CD4-positive, CD25-positive, alpha-beta regulatory T cell (primary cell): ENCODE data around the gene IBTK. TPM values are rescaled to one million over a fixed set of nuclear protein-coding genes. Genes with fewer than 3 reads are reported as not detected.
"Not testable (repeated sequence)": the region's sequence is repeated elsewhere in the genome, so short reads cannot be mapped to it uniquely, and the experiment has no call there.

ENCODE experiments used
- ATAC-seq, 2 donors: fragments of 150-1000 bp; cut with Tn5 transposase; one replicate each; pipeline ENCODE4 v1.10.0; 2021; ENCODE audit warnings: low read depth in 2 of 2, moderate number of reproducible peaks in 2 of 2, moderate library complexity in 1 of 2
- DNase-seq, 3 donors: peaks; one replicate each; pipeline versions ENCODE4 v3.0.0 to v3.0.0-alpha.2; 2012 to 2022; ENCODE audit warnings: mixed read lengths in 1 of 3
- H3K27ac ChIP-seq: one replicate; pipeline ENCODE4 v1.7.0; 2013; ENCODE audit warnings: mild to moderate bottlenecking, low read length; ENCODE audit not compliant: insufficient read depth, poor library complexity, severe bottlenecking
- H3K27me3 ChIP-seq: one replicate; pipeline ENCODE4 v1.7.0; 2013; ENCODE audit warnings: low read length; ENCODE audit not compliant: control insufficient read depth, insufficient read depth
- H3K36me3 ChIP-seq: one replicate; pipeline ENCODE4 v1.7.0; 2013; ENCODE audit warnings: mild to moderate bottlenecking, low read length, moderate library complexity; ENCODE audit not compliant: control insufficient read depth, insufficient read depth
- H3K4me1 ChIP-seq: 2 replicates; pipeline ENCODE4 v1.7.0; 2013; ENCODE audit warnings: mild to moderate bottlenecking, low read length; ENCODE audit not compliant: insufficient read depth, control insufficient read depth, poor library complexity, severe bottlenecking
- H3K4me3 ChIP-seq: one replicate; pipeline ENCODE4 v1.7.0; 2013; ENCODE audit warnings: low read depth, mild to moderate bottlenecking, low read length, moderate library complexity
- H3K9me3 ChIP-seq, 2 experiments: 1 replicate in 1 of 2; 2 replicates in 1 of 2; pipeline ENCODE4 v1.7.0; 2013; ENCODE audit warnings: low read length in 2 of 2, mild to moderate bottlenecking in 1 of 2, moderate library complexity in 1 of 2; ENCODE audit not compliant: control insufficient read depth in 2 of 2
- H3K27ac Mint-ChIP-seq, 3 donors: one replicate each; pipeline ENCODE4 v1.8.0; 2020 to 2022; ENCODE audit warnings: mild to moderate bottlenecking in 3 of 3, mixed read lengths in 3 of 3, moderate library complexity in 2 of 3
- H3K27me3 Mint-ChIP-seq: one replicate; pipeline ENCODE4 v1.8.0; 2022; ENCODE audit warnings: mild to moderate bottlenecking, mixed read lengths
- H3K36me3 Mint-ChIP-seq: one replicate; pipeline ENCODE4 v1.8.0; 2020; ENCODE audit warnings: mixed read lengths
- H3K4me1 Mint-ChIP-seq, 4 donors: one replicate each; pipeline ENCODE4 v1.8.0; 2020 to 2022; ENCODE audit warnings: mixed read lengths in 4 of 4, mild to moderate bottlenecking in 1 of 4
- H3K4me3 Mint-ChIP-seq, 4 donors: one replicate each; pipeline ENCODE4 v1.8.0; 2020 to 2022; ENCODE audit warnings: mild to moderate bottlenecking in 4 of 4, mixed read lengths in 4 of 4, moderate library complexity in 3 of 4
- H3K9me3 Mint-ChIP-seq, 7 donors: one replicate each; pipeline ENCODE4 v1.8.0; 2020 to 2022; ENCODE audit warnings: mixed read lengths in 7 of 7, mild to moderate bottlenecking in 3 of 7, moderate library complexity in 2 of 7
- polyA plus RNA-seq, 4 donors: library from polyadenylated mRNA; unstranded; fragments of 300-500 nt; fragmentation: Illumina TruSeq; gene quantifications; one replicate each; pipeline ENCODE4 v1.2.3, GENCODE V29; 2021
- total RNA-seq: library from RNA; stranded (reverse); gene quantifications from one replicate; pipeline ENCODE4 v1.2.3, GENCODE V29; 2022

Gene IBTK
- total and polyA plus RNA-seq, 5 donors from 2014 or later: 22.2 to 29.2 (median 22.6) TPM

DNA sequence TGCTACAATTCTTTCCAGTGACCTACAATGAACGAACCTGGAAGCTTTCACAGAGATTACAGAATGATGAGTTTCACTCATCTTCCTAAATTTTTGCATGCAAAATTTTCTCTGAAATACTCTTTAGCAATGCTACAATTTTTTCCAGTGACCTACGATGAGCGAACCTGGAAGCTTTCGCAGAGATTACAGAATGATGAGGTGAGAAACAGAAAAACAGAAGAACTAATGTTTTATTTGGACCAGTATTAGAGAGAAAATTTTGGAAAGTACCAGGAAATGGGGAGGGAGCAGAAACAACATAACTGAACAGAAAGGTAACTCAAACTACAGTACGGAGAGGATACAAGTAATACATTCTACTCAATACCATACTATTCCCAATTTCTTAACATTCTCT, 75.0 kb downstream of the IBTK start:
- no peak for ATAC-seq
- Histone ChIP-seq H3K4me1 (no peaks in the 10 kb centered on the region), H3K27ac (no peak overlapping the region), H3K36me3 (peaks cover 68% of the 10 kb centered on the region), H3K4me3 (no peak overlapping the region), H3K27me3 (no peaks in the 10 kb centered on the region), H3K9me3 (no peaks in the 10 kb centered on the region)
- DNase-seq: no peak
- peaks cover 49% of the 10 kb centered on the region for H3K36me3 Mint-ChIP-seq
- no peaks in the 10 kb centered on the region for H3K9me3 Mint-ChIP-seq
- H3K27me3 Mint-ChIP-seq: no peaks in the 10 kb centered on the region
- H3K27ac Mint-ChIP-seq: no peak overlapping the region
- peaks cover 0 to 16% (median 4%) of the 10 kb centered on the region in 4 donors for H3K4me1 Mint-ChIP-seq
- H3K4me3 Mint-ChIP-seq: no peak overlapping the region

DNA sequence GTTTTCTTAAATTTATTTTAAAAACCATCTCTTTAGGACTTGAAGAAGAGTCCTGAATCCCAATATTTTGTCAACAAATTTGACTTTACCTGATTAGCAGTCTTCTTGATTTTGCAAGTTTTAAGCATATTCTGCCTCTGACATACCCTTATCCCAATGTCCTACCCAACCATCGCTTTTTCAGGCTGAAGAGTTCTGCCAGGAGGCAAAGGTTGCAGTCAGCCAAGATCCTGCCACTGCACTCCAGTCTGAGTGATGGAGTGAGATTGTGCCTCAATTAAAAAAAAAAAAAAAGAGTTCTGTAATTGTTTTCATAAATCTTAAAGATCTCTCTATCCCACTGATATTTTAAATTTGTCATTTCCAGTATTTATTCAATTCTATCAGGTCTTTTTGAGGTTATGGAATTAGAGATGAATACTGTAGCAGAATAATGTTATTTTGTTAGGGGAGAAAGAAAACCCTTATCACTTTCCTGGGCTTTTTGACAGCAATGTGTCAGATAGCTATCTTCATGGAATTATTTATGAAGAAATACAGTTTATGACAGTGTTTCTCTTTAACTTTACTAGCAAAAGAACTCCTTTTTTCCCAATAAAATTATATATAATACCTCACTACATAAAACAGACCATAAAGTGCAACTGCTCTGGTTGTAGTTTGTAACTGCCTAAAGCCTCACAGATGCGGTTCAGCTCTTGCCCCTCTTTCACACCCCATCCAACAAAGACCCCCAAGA, 78.2 kb downstream of the IBTK start:
- no peak overlapping the region for H3K4me3 Mint-ChIP-seq
- Histone ChIP-seq H3K36me3 (peaks cover 56% of the 10 kb centered on the region), H3K4me3 (no peak overlapping the region), H3K27me3 (no peaks in the 10 kb centered on the region), H3K27ac (no peak overlapping the region), H3K9me3 (no peaks in the 10 kb centered on the region), H3K4me1 (no peaks in the 10 kb centered on the region)
- no peaks in the 10 kb centered on the region for H3K27me3 Mint-ChIP-seq
- ATAC-seq: no peak
- peaks cover 0 to 20% (median 4%) of the 10 kb centered on the region in 4 donors for H3K4me1 Mint-ChIP-seq
- DNase-seq: no peak
- H3K27ac Mint-ChIP-seq: no peak overlapping the region
- H3K9me3 Mint-ChIP-seq: no peaks in the 10 kb centered on the region
- peaks cover 56% of the 10 kb centered on the region for H3K36me3 Mint-ChIP-seq

- Histone ChIP-seq H3K9me3 (no peaks in the 10 kb centered on the region), H3K4me3 (no peak overlapping the region), H3K4me1 (no peaks in the 10 kb centered on the region), H3K27ac (no peak overlapping the region), H3K27me3 (no peaks in the 10 kb centered on the region), H3K36me3 (peaks cover 35% of the 10 kb centered on the region)
- Mint-ChIP-seq H3K4me1 (peaks cover 0 to 11% (median 2%) of the 10 kb centered on the region in 4 donors), H3K27me3 (no peaks in the 10 kb centered on the region), H3K4me3 (no peak overlapping the region), H3K36me3 (peaks cover 33% of the 10 kb centered on the region), H3K9me3 (no peaks in the 10 kb centered on the region), H3K27ac (no peak overlapping the region)
- ATAC-seq: no peak
- no peak for DNase-seq
Observed at GRCh38 chr6:82166493-82166892, 81.1 kb downstream of the IBTK start.

DNA sequence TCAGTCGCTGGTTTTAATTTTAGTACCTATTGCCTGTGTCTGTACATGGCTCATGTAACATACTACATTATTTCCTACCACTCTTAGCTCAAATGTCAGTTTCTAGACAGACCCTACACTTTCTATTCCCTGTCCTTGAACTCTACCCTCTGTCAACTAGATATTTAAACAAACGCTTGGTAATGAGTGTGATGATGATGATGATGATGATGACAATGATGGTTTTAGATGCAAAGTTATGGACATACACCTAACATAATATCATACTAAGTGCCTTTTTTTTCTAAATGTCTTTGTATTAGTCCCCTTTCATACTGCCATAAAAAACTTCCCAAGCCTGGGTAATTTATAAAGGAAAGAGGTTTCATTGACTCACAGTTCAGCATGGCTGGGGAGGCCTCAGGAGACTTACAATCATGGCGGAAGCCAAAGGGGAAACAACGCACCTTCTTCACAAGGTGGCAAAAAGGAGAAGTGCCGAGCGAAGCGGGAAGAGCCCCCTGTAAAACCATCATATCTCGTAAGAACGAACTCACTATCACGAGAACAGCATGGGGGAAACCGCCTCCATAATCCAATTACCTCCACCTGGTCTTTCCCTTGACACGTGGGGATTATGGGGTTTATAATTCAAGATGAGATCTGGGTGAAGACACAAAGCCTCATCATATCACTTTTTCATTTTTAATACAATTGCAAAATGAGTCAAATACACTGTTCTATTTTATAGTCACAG, 87.1 kb downstream of the IBTK start:
- Histone ChIP-seq H3K27ac (no peak overlapping the region), H3K27me3 (no peaks in the 10 kb centered on the region), H3K4me1 (no peaks in the 10 kb centered on the region), H3K4me3 (no peak overlapping the region), H3K9me3 (no peaks in the 10 kb centered on the region), H3K36me3 (no peaks in the 10 kb centered on the region)
- H3K27me3 Mint-ChIP-seq: no peaks in the 10 kb centered on the region
- H3K36me3 Mint-ChIP-seq: peaks cover 6% of the 10 kb centered on the region
- H3K4me1 Mint-ChIP-seq: no peaks in the 10 kb centered on the region
- ATAC-seq (no peak), DNase-seq (no peak)
- H3K9me3 Mint-ChIP-seq: peaks cover 0 to 2% (median 0%) of the 10 kb centered on the region in 7 donors
- no peak overlapping the region for H3K4me3 Mint-ChIP-seq
- no peak overlapping the region for H3K27ac Mint-ChIP-seq

DNA sequence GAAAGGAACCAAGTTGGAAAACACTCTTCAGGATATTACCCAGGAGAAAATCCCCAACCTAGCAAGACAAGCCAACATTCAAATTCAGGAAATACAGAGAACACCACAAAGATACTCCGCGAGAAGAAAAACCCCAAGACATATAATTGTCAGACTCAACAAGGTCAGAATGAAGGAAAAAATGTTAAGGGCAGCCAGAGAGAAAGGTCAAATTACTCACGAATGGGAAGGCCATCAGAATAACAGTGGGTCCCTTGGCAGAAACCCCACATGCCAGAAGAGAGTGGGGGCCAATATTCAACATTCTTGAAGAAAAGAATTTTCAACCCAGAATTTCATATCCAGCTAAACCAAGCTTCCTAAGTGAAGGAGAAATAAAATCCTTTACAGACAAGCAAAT, 94.8 kb downstream of the IBTK start:
- H3K27ac Mint-ChIP-seq, H3K36me3 ChIP-seq, H3K27ac ChIP-seq, H3K27me3 Mint-ChIP-seq, H3K4me1 ChIP-seq, ATAC-seq, H3K4me3 Mint-ChIP-seq, H3K9me3 ChIP-seq, H3K4me3 ChIP-seq, H3K27me3 ChIP-seq, H3K4me1 Mint-ChIP-seq, DNase-seq: not testable (repeated sequence)
- peaks cover 13% of the 10 kb centered on the region for H3K36me3 Mint-ChIP-seq
- H3K9me3 Mint-ChIP-seq: peaks cover 0 to 20% (median 7%) of the 10 kb centered on the region in 7 donors

DNA sequence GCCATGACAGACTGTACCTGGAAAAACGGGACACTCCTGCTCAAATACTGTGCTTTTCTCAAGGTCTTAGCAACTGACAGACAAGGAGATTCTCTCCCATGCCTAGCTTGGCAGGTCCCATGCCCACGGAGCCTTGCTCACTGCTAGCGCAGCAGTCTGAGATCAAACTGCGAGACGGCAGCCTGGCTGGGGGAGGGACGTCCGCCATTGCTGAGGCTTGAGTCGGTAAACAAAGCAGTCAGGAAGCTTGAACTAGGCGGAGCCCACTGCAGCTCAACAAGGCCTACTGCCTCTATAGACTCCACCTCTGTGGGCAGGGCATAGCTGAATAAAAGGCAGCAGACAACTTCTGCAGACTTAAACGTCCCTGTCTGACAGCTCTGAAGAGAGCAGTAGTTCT, 96.4 kb downstream of the IBTK start:
- not testable (repeated sequence) for H3K27ac Mint-ChIP-seq, H3K4me1 ChIP-seq, H3K27me3 ChIP-seq, H3K4me1 Mint-ChIP-seq, H3K4me3 ChIP-seq, H3K36me3 Mint-ChIP-seq, ATAC-seq, H3K4me3 Mint-ChIP-seq, H3K36me3 ChIP-seq, DNase-seq, H3K9me3 ChIP-seq, H3K27ac ChIP-seq, H3K27me3 Mint-ChIP-seq
- H3K9me3 Mint-ChIP-seq: peaks cover 0 to 20% (median 7%) of the 10 kb centered on the region in 7 donors

GRCh38 chr6:82145926-82146452, 101.6 kb downstream of the IBTK start:
- H3K27ac Mint-ChIP-seq: no peak overlapping the region
- Histone ChIP-seq H3K9me3 (no peaks in the 10 kb centered on the region), H3K4me3 (no peak overlapping the region), H3K36me3 (no peaks in the 10 kb centered on the region), H3K27ac (no peak overlapping the region), H3K4me1 (no peaks in the 10 kb centered on the region), H3K27me3 (no peaks in the 10 kb centered on the region)
- no peak overlapping the region for H3K4me3 Mint-ChIP-seq
- H3K9me3 Mint-ChIP-seq: peaks cover 0 to 3% (median 0%) of the 10 kb centered on the region in 7 donors
- H3K4me1 Mint-ChIP-seq: no peaks in the 10 kb centered on the region
- H3K27me3 Mint-ChIP-seq: no peaks in the 10 kb centered on the region
- H3K36me3 Mint-ChIP-seq: no peaks in the 10 kb centered on the region
- DNase-seq (no peak), ATAC-seq (no peak)
